Activated T-cell treated with anti-CD3 and anti-CD28 coated beads, Interleukin-2, amount 50 U/mL, for 48 hours (primary cell): ENCODE results near the gene JUP.
"Not testable (repeated sequence)": the region's sequence is repeated elsewhere in the genome, so short reads cannot be mapped to it uniquely, and the experiment has no call there.

ENCODE experiments used
- DNase-seq, 2 experiments: peaks; one replicate each; pipeline ENCODE4 v3.0.0-alpha.2; 2020

JUP gene

GRCh38 chr17:41777574-41778188, 8.8 kb downstream of the JUP start:
- DNase-seq: no peak

- DNase-seq: no peak
These were observed 9.3 kb downstream of the JUP start for GRCh38 chr17:41777157-41777573.

- not testable (repeated sequence) for DNase-seq
These were observed 10.1 kb downstream of the JUP start for GRCh38 chr17:41776262-41776900.

GRCh38 chr17:41775394-41776226, 10.9 kb downstream of the JUP start:
- DNase-seq: no peak

GRCh38 chr17:41773731-41774193, 12.7 kb downstream of the JUP start:
- no peak for DNase-seq

- no peak for DNase-seq
These were observed 13.3 kb downstream of the JUP start for GRCh38 chr17:41773190-41773588.

- DNase-seq: no peak
These were observed 13.8 kb downstream of the JUP start for GRCh38 chr17:41772586-41773189.

GRCh38 chr17:41772218-41772585, 14.3 kb downstream of the JUP start:
- no peak for DNase-seq

GRCh38 chr17:41771389-41772206, 14.9 kb downstream of the JUP start:
- no peak for DNase-seq

GRCh38 chr17:41769985-41770384, 16.5 kb downstream of the JUP start:
- DNase-seq: no peak

GRCh38 chr17:41769346-41769862, 17.1 kb downstream of the JUP start:
- no peak for DNase-seq

GRCh38 chr17:41768682-41769288, 17.7 kb downstream of the JUP start:
- DNase-seq: no peak

- DNase-seq: no peak
These were observed 19.0 kb downstream of the JUP start for GRCh38 chr17:41767324-41768042.

GRCh38 chr17:41766135-41766534, 20.4 kb downstream of the JUP start:
- no peak for DNase-seq

GRCh38 chr17:41763327-41763726, 23.2 kb downstream of the JUP start:
- DNase-seq: no peak

GRCh38 chr17:41762841-41763240, 23.7 kb downstream of the JUP start:
- DNase-seq: no peak

GRCh38 chr17:41762391-41762790, 24.1 kb downstream of the JUP start:
- DNase-seq: no peak

- no peak for DNase-seq
These were observed 25.6 kb downstream of the JUP start for GRCh38 chr17:41760878-41761277.

GRCh38 chr17:41758601-41759000, 27.9 kb downstream of the JUP start:
- no peak for DNase-seq

GRCh38 chr17:41754066-41754465, 32.4 kb downstream of the JUP start:
- no peak for DNase-seq

- DNase-seq: no peak
These were observed 35.2 kb downstream of the JUP start for GRCh38 chr17:41751288-41751687.
